HG02884 (cell line): ENCODE data around the gene AGTR2.
"Not testable (repeated sequence)": the region's sequence is repeated elsewhere in the genome, so short reads cannot be mapped to it uniquely, and the experiment has no call there.

Experiments
- ATAC-seq: cut with Tn5 transposase; IDR thresholded peaks from one replicate; pipeline ENCODE4 v1.9.1; 2021; ENCODE audit warnings: mild to moderate bottlenecking, moderate library complexity; ENCODE audit not compliant: unreplicated experiment

The AGTR2 gene

GRCh38 chrX:116170511-116170910, at the start of gene AGTR2:
TSS of gene AGTR2 (plus strand) at chrX:116170744. CDS start at chrX:116172281, 1,537 bp downstream.
- no peak for ATAC-seq

GRCh38 chrX:116135277-116135676, 35.3 kb upstream of the AGTR2 start:
- ATAC-seq, result no peak

- ATAC-seq, result not testable (repeated sequence)
Measured at GRCh38 chrX:116141270-116141669, 29.3 kb upstream of the AGTR2 start.

- ATAC-seq, result no peak
Measured at GRCh38 chrX:116142976-116143375, 27.6 kb upstream of the AGTR2 start.

- no peak for ATAC-seq
Measured at GRCh38 chrX:116172976-116173375, 2.4 kb downstream of the AGTR2 start.

- ATAC-seq, result no peak
Measured at GRCh38 chrX:116181300-116181699, 10.8 kb downstream of the AGTR2 start.

GRCh38 chrX:116185163-116185562, 14.6 kb downstream of the AGTR2 start:
- no peak for ATAC-seq

- no peak for ATAC-seq
Measured at GRCh38 chrX:116194649-116195048, 24.1 kb downstream of the AGTR2 start.

GRCh38 chrX:116198235-116198634, 27.7 kb downstream of the AGTR2 start:
- ATAC-seq, result no peak

GRCh38 chrX:116198810-116199209, 28.3 kb downstream of the AGTR2 start:
- no peak for ATAC-seq

- ATAC-seq, result no peak
Measured at GRCh38 chrX:116204932-116205331, 34.4 kb downstream of the AGTR2 start.

GRCh38 chrX:116213262-116213661, 42.7 kb downstream of the AGTR2 start:
- no peak for ATAC-seq

- ATAC-seq, result not testable (repeated sequence)
Measured at GRCh38 chrX:116217080-116217479, 46.5 kb downstream of the AGTR2 start.
